ENCODE measurements around the gene MPPED2.

Gene MPPED2

GRCh38 chr11:30526558-30526957, 59.6 kb downstream of the MPPED2 start:
- DNase-seq, result no peak

- no peak for DNase-seq
Measured at GRCh38 chr11:30522536-30523243, 63.5 kb downstream of the MPPED2 start.

GRCh38 chr11:30521297-30522071, 64.7 kb downstream of the MPPED2 start:
- no peak for DNase-seq

GRCh38 chr11:30513087-30513486, 73.1 kb downstream of the MPPED2 start:
- no peak for DNase-seq

GRCh38 chr11:30511408-30511807, 74.7 kb downstream of the MPPED2 start:
- DNase-seq, result no peak

GRCh38 chr11:30510750-30511149, 75.4 kb downstream of the MPPED2 start:
- DNase-seq, result no peak

GRCh38 chr11:30509364-30509763, 76.8 kb downstream of the MPPED2 start:
- DNase-seq, result no peak

GRCh38 chr11:30508594-30508993, 77.6 kb downstream of the MPPED2 start:
- no peak for DNase-seq

- no peak for DNase-seq
Measured at GRCh38 chr11:30505603-30506002, 80.5 kb downstream of the MPPED2 start.

GRCh38 chr11:30504468-30504867, 81.7 kb downstream of the MPPED2 start:
- DNase-seq, result no peak

- DNase-seq, result no peak
Measured at GRCh38 chr11:30503156-30503555, 83.0 kb downstream of the MPPED2 start.

GRCh38 chr11:30502305-30502704, 83.8 kb downstream of the MPPED2 start:
- no peak for DNase-seq

- DNase-seq, result no peak
Measured at GRCh38 chr11:30501744-30502143, 84.4 kb downstream of the MPPED2 start.

- DNase-seq, result no peak
Measured at GRCh38 chr11:30499940-30500339, 86.2 kb downstream of the MPPED2 start.

GRCh38 chr11:30497600-30497999, 88.6 kb downstream of the MPPED2 start:
- DNase-seq, result no peak

- DNase-seq, result no peak
Measured at GRCh38 chr11:30496935-30497334, 89.2 kb downstream of the MPPED2 start.

GRCh38 chr11:30495437-30495836, 90.7 kb downstream of the MPPED2 start:
- DNase-seq, result no peak

GRCh38 chr11:30489511-30489910, 96.6 kb downstream of the MPPED2 start:
- no peak for DNase-seq

- no peak for DNase-seq
Measured at GRCh38 chr11:30489076-30489475, 97.1 kb downstream of the MPPED2 start.

GRCh38 chr11:30488304-30488998, 97.7 kb downstream of the MPPED2 start:
- no peak for DNase-seq

- DNase-seq, result no peak
Measured at GRCh38 chr11:30487200-30487898, 98.8 kb downstream of the MPPED2 start.

GRCh38 chr11:30485756-30486155, 100.4 kb downstream of the MPPED2 start:
- DNase-seq, result no peak

- DNase-seq, result no peak
Measured at GRCh38 chr11:30485222-30485621, 100.9 kb downstream of the MPPED2 start.

Measured in stimulated activated naive CD4-positive, alpha-beta T cell (primary cell).